DMS79 (cell line): ENCODE data around the gene LRRC7.

Experiments used
- DNase-seq: peaks from one replicate; lab custom pipeline; 2025; lab: John Stamatoyannopoulos, UW

LRRC7 gene

GRCh38 chr1:69567652-69568420 lies at the start of gene LRRC7:
Gene LRRC7, plus strand, starts transcription at chr1:69567922. Its CDS starts 718 bp downstream, at chr1:69568640.
- DNase-seq: peak; percentile 3

GRCh38 chr1:69519006-69519405 lies 48.7 kb upstream of the LRRC7 start:
- DNase-seq: no peak

GRCh38 chr1:69520326-69520725 lies 47.4 kb upstream of the LRRC7 start:
- no peak for DNase-seq

- no peak for DNase-seq
These were observed 44.7 kb upstream of the LRRC7 start for GRCh38 chr1:69523032-69523431.

GRCh38 chr1:69523461-69523860 lies 44.3 kb upstream of the LRRC7 start:
- no peak for DNase-seq

- DNase-seq: no peak
These were observed 43.7 kb upstream of the LRRC7 start for GRCh38 chr1:69524015-69524414.

GRCh38 chr1:69527273-69527672 lies 40.4 kb upstream of the LRRC7 start:
- no peak for DNase-seq

- no peak for DNase-seq
These were observed 39.3 kb upstream of the LRRC7 start for GRCh38 chr1:69528376-69528775.

- DNase-seq: no peak
These were observed 34.4 kb upstream of the LRRC7 start for GRCh38 chr1:69533343-69533742.

- DNase-seq: no peak
These were observed 32.9 kb upstream of the LRRC7 start for GRCh38 chr1:69534829-69535228.

- no peak for DNase-seq
These were observed 32.2 kb upstream of the LRRC7 start for GRCh38 chr1:69535490-69535889.

- no peak for DNase-seq
These were observed 27.7 kb upstream of the LRRC7 start for GRCh38 chr1:69540052-69540451.

- DNase-seq: no peak
These were observed 16.0 kb upstream of the LRRC7 start for GRCh38 chr1:69551476-69552324.

- DNase-seq: no peak
These were observed 14.0 kb upstream of the LRRC7 start for GRCh38 chr1:69553726-69554125.

- no peak for DNase-seq
These were observed 876 bp downstream of the LRRC7 start for GRCh38 chr1:69568421-69569174.

GRCh38 chr1:69569175-69569541 lies 1.4 kb downstream of the LRRC7 start:
- no peak for DNase-seq

- no peak for DNase-seq
These were observed 2.0 kb downstream of the LRRC7 start for GRCh38 chr1:69569576-69570328.

GRCh38 chr1:69570356-69570755 lies 2.6 kb downstream of the LRRC7 start:
- DNase-seq: no peak

GRCh38 chr1:69572921-69573320 lies 5.2 kb downstream of the LRRC7 start:
- no peak for DNase-seq

- DNase-seq: no peak
These were observed 6.2 kb downstream of the LRRC7 start for GRCh38 chr1:69573911-69574310.

GRCh38 chr1:69585666-69586065 lies 17.9 kb downstream of the LRRC7 start:
- no peak for DNase-seq

GRCh38 chr1:69587391-69587790 lies 19.7 kb downstream of the LRRC7 start:
- no peak for DNase-seq
